HG03064 (cell line): ENCODE measurements around the gene PM20D1.
"Not testable (repeated sequence)": the region's sequence is repeated elsewhere in the genome, so short reads cannot be mapped to it uniquely, and the experiment has no call there.

Source experiments
- ATAC-seq: cut with Tn5 transposase; IDR thresholded peaks from one replicate; pipeline ENCODE4 v1.9.1; 2021; ENCODE audit warnings: low read depth; ENCODE audit not compliant: unreplicated experiment

PM20D1 gene

DNA sequence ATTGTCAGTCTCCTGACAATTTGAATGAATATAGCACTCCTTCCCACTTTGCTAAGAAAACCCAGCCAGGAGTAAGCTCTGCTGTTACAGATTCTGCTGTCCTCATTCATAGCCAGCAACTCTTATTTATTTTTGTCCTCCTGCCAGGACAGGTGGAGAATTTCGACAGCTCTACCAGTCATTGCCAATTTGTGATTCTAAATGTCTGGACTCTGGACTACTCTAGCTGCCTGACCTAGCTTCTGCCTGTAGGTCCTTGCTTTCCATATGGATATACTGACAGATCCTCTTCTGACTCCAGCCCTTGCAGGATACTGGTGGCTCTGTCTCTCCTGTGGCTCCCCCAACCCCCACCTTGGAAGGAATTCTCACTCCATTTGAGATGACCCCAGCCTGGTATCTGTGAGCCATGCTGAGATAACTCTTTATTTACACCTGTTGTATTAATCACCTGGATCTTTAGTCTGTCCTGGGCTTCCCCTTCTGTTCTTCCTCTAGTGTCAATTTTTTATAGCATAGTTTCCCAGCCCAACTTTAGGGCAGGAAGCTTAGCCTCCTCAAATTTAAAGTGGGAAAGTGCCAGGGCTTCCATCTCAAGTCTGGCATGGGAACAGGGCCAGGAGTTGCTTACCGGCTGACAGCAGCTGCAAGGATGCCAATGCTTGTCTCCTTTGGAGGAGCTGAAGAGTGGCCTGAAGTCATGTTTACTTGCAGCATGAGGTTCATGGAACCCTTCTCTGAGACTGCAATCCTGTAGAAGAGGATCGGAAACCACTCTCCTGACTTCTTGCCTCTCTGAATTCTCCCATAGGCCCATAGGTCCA, 6.7 kb downstream of the PM20D1 start:
- ATAC-seq = no peak

DNA sequence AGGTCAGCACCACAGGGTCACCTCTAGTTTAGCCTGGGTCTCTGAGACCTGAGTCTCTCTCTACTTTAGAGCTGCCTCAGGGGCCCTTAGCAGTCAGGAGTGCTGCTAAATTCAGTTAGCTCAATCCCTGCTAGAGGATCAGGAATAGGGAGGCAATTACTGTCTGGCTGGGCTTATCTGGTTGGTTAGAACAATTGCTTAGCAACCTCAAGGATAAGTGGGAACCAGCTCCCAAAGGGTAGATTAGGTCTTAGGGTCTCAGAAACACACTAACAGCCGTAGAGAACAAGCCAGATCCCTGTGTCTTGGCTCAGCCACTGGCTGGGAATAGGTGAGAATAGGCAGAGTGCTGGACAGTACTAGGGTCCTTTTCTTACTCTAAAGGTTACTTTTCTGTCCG, 7.7 kb downstream of the PM20D1 start:
- ATAC-seq = no peak

DNA sequence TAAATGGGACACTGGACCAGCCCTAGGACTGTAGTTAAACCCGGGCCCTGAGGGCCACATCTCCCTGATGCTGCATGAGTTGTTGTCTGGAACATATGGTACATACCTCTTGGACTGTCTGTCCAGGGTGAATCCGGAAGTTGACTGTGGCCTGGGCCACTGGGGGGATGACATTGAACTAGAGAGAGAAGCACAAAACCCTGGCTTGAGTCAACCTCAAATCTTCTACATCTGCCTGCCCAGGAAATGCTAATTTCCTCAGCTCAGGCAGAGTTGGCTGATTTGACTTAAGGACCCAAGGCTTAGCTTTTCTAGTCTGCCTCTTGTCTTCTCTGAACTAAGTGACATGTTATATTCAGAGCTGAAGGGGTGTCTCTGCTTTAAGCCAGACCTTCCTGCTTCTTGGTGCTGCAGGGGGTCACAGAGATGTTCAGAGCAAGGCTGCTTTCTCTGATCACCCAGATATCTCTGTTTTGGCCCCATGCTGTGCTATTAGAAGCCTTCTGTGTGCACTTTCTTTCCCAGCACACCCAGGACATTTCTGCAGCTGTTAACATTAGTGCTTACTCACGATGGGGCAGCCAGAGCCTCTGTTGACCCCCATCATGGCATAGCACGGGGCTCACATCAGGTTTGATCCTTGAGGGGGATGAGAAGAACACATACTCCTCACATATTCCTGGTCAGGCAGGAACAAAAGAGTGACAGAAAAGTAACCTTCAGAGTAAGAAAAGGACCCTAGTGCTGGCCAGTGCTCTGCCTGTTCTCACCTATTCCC, 9.6 kb downstream of the PM20D1 start:
- no peak for ATAC-seq

DNA sequence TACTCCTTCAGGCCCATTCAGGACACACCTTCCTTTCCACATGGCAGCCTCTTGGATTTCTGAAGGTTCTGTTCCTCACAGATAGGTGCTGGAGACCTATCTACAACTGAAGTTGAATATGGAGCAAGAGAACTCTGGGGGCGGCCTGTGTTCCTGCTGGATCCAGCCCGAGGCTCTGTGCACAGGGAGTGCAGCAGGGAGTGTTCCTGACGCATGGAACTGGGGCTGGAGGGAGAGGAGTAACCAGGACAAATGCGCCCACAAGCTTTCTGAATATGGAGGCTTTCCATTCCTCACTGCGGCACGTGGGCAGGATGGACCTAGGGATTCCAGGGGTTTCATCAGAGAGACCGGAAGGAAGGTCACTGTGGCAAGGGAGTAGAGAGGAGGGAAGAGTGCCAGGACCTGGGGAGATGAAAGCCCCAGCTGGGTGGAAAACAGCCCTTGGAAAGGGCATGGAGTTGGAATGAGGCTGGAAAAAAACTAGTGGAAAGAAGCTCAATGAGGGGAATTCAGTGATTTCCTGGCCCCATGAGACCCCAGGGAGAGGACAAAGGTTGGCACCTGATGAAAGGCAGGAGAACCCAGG, 12.5 kb downstream of the PM20D1 start:
- no peak for ATAC-seq

DNA sequence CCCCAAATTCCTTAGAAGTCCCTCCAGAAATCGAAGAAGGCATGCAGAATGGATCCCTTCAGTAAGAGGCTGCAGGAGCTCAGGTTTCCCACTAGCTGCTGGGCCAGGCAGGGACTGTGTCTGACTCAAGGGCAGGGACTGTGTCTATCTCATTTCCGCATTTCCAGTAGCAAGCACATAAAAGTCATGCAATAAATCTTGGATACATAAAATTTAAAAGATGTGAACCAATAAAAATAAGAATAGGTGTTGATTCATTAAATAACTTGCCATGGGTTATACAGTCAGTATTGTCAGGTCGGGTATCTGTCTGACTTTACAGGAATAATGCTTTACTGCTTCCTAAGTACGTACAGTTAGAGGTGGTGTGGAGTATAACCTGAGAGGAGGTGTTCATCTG, 15.2 kb downstream of the PM20D1 start:
- ATAC-seq = no peak

DNA sequence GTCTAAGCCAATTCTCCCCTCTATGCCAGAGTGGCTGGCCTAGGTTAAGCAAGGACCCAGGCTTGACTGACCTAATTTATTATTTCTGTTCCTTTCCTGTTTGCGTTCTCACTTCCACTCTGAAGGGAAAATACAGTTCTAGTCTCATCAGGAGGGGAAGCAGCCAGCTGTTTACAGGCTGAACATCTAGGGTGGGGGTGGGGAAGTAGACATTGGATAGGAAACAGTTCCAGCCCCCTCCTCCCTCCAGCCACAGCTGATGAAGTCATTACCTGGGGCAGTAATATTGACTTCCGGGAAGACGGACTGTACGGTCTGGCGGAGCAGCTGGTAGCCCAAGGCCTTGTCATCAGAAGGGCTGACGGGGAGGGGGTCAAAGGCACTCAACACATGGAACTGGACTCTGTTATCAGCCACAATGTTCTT, 17.6 kb downstream of the PM20D1 start:
- no peak for ATAC-seq

DNA sequence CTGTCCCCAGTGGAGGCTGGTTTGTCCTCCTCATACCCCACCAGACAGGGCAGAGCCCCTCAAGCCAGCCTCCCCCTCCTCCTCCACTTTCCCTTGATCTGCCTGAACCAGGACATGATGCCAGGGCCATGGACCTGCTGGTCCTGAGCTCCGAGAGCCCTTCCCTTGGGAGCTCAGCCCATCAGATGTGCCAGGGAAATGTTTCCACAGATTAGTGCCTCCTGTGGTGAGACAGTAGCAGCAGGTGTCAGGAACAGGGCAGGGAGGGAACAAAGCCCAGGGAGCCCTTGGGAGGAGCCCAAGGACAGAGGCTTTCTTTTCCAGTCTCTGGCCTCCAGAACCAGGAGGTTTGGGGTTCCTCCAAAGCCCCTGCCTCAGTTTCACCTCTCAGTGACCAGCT, 22.3 kb downstream of the PM20D1 start:
- no peak for ATAC-seq

DNA sequence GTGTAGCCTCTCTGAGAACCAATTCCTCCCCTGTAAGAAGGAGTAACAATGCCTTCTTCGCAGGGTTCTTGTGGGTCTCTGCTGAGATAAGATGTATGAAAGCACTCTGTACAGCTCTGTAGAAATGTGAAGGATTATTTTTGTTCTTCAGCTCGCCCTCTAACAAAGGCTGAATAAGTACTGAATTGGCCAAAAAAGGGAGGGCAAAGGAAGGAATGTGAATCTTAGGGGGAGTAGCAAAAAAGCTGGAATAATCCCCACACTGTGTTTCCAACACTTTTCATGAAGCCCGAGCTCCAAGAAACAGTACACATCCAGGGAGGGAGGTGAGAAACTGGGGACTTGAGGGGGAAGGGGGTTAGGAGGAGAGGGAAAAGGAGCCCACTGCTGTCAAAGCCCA, 22.9 kb downstream of the PM20D1 start:
- ATAC-seq = no peak

DNA sequence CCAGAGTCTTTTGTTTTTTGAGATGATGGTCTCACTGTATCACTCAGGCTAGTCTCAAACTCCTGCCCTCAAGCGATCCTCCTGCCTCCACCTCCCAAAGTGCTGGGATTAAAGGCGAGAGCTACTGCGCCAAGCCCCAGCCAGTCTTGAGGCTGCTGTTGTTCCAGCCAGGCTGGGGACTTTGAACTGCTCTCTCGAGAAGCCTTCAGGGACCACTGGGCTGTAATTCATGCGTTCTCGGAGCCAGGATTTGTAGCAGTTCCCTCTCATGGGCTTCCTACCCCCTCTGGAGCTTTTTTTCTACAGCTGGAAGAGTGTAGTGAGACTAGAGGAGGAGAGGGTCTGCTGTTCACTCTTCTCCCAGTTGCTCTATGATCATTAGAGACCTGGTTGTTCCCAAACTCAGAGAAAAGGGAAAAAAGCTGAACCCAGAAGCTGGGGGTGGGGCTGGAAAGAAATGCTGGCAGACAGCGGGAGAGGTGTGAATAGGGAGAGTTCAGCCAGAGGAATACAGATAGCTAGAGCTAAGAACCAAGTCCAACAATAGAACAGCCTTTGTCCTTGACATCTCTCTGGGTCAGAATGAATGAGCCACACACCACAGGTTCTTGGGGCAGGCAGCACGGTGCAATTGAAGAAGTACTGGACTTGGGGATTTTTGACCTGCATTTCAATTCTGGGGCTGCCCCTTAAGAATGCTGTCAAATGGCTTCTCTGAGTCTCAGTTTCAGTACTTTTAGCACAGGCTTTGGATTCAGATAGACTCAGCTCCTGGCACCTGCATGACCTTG, 23.7 kb downstream of the PM20D1 start:
- ATAC-seq = no peak

DNA sequence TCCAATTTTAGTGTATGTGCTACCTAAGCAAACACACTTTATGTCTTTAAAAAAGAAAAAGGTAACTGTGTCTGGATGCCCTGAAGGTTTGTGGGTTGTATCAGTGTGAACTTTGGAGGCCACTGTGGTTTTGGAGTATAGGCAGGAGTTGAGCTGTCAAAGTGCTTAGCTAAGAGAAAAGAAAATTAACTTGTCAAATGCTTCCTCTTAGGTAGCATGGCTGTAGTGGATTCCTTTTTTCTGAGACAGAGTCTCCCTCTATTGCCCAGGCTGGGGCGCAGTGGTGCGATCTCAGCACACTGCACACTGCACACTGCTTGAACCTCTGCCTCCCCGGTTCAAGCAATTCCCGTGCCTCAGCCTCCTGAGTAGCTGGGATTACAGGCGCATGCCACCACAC, 25.8 kb downstream of the PM20D1 start:
- ATAC-seq = no peak

DNA sequence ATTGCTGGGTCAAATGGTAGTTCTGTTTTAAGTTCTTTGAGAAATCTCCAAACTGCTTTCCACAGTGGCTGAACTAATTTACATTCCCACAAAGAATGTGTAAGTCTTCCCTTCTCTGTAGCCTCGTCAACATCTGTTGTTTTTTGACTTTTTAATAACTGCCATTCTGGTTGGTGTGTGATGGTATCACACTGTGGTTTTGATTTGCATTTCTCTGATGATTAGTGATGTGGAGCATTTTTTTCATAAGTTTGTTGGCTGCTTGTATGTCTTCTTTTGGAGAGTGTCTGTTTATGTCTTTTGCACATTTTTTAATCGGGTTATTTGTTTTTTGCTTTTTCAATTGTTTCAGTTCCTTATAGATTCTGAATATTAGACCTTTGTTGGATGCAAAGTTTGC, 26.7 kb downstream of the PM20D1 start:
- not testable (repeated sequence) for ATAC-seq

DNA sequence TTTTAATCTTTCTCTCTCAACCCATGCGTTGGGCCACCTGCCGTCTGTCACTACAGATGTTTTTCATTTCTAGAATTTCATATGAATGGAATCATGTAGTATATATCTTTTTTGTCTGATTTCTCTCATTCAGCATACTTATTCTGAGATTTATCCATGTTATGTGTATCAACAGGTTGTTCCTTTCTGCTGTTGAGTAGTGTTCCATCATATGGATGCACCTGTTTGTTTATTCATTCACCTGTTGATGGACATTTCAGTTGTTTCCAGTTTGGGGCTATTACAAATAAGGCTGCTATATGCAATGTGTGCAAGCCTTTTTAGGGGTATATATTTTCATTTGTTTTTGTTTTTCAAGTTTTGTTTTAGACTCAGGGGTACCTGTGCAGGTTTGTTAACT, 27.5 kb downstream of the PM20D1 start:
- ATAC-seq = no peak

DNA sequence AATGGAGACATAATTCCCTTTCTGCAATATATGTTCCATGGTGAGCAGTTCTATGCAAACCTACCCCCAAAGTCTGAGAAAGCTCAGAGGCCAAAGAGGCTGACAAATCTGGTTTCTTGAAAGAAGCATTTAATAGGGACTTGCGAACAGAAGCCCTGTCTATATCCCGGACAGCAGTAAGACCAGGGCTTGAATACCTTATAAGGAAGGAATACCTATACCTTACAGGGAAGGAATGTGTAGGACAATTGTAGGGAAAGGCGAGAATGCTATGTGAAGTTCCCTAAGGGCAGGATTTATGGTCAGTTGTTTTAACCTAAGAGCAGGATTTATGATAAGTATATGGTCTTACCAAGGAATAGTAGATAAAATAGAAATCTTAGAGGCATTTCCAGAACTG, 31.9 kb downstream of the PM20D1 start:
- no peak for ATAC-seq

DNA sequence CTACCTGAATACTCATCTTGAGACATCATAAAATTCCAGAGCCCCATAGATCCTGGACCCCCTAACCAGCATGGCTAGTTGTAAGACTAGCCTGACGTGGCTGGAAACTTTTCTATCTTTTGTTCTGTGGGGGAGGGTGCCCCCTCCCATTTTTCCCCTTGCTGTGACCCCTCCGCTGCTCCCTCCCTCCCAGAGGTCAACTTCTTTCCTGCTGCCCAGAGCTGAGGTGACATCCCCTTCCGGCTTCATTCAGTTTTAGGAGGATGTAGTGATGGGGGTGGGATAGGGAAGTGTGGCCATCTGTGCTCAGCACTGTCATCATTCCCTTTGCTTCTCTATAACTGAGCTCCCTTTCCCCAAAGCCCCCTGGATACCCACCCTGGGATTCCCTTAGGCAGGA, 32.6 kb downstream of the PM20D1 start:
- no peak for ATAC-seq

DNA sequence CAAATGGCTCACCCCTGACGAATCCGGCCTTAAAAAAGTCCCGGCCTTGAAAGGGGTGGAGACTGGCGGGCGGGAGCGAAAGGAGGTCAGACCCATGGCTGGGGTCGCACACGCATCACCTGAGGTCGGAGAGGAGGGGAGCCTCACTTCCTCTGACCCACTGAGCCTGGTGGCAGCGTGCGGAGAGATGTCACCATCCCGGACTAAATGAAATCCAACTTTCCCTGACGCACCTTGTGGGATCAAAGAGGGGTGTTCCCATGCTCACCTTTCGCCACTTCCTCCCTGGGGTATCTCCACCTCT, 36.2 kb downstream of the PM20D1 start:
- ATAC-seq = no peak

DNA sequence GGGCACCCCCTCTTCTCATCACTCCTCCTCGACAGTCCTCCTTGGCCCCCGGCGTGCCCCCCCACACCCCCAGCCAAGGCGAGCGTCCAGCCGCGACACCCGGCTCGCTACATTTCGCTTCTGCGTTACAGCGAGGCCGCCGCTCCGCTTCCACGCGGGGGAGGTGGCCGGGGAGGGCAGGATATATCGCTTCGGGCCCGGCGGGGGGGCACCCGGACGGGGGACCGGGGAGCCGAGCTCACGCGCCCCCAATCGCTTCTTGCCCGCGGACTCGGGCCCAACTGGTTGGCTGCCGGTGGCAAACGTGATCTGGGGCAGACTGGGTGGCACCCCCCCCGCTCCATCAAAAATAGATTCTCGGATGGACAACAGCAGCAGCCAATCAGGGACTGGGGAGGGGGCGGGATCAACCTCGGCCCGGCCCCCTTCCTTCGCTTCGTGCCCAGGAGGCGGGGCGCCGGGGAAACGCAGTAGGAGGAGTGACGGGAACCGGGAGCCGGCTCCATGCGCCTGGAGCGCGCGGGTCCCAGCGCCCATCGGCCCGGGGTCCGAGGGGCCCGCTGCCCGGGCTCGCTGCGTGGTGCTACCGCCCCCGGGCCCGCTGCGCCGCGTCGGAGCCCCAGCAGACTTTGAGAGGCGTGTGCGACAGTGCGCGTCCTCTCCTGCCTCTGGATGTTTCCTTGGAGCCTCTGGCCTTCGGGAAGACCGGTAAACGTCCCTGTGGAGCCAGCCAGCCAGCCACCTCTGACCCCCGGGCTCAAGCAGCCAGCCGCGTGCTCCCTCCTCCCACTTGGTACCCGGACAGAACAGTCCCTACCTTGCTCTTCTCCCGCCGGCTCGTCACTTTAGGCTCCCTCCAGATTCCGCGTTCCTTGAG, 36.8 kb downstream of the PM20D1 start, which contains the start of gene SLC41A1:
TSS of gene SLC41A1 (minus strand) at position 321 of the 877 bp plus-strand sequence. CDS start 2,757 bp downstream, outside the sequence.
- ATAC-seq = peak; percentile 84

DNA sequence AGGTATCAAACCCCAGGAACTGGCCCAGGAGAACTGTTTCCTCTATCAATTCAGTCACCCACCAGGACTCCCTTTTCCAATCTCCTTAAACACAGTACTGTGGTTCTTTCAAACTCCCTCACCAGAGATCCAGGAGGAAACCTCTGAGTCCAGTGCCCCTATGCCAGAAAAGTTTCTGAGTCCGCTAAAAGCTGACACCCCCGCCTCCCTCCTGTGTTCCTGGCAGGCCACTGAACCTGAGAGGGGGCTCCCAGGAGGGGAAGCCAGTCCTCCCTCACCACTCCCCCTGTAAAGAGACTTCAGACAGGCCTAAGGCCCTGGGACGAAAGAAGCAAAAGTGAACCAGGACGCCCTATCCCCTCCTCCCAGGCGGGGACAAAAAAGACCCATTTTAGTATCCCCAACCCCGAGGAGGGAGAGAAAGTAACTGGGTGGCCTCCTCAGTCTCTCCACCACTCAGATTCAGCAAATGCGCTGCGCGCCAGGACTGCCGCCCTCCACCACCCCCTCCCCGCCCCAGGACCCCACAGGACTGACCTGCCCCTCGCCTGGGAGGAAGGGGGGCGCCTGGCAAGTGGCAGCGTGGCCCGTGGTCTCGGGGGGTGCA, 37.6 kb downstream of the PM20D1 start:
- no peak for ATAC-seq

DNA sequence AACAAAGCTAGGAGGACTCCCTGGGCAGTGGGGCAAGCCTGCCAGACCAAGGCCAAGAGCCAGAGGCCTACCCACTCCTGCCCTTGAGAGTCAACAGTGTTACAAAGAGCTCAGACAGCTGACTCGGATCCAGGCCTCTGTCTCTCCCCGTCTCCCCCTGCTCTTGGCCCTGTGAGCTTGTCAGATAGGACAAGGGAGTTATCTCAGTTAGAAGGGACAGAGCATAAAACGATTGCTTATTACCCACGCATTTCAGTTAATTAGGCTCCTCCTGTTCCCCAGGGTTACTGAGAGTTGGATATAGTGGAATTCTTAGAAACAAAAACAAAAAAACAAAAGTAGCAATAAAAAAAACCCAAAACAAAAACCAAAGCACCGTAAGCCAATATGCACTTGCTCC, 38.3 kb downstream of the PM20D1 start:
- ATAC-seq = no peak

DNA sequence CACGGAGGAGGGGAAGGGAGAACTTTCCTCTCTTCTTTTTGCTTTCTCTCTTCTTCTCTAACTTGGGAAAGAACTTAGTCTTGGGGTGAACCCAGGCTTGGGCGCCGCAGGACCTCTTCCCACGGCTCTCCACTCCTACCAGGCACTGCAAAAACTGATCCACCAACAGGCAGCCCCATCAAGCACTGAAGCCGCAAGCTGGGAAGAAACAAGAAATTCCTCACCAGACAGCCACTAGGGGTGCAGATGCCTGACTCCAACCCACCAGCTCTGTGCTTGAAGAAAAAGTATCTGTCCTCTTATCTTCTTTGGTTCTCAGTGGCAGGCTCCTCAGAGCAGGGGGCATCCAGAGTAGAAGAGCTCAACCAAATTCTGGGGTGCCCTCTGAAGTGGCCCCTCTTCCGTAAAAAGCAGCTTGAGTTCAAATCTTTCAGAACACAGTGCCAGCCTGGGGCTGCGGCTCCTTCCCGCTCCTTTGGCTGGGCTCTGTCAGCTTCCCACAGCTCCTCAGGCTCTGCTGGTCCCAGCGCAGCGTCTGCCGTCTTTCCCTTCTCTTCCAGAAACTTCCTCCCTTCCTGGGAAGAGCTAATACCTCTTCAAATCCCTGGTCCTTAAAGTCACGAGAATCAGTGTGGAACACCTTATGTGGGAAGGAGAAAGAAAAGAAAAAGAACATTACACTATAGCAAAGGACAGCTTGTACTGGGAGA, 39.3 kb downstream of the PM20D1 start:
- no peak for ATAC-seq
